Neural progenitor cell (in vitro differentiated cells): Measurements from ENCODE around the gene PDE1A. TPM values are rescaled to one million over a fixed set of nuclear protein-coding genes. Genes with fewer than 3 reads are reported as not detected.

Experiments
- DNase-seq: peaks from one replicate; pipeline ENCODE4 v3.0.0-alpha.2; 2016; ENCODE audit warnings: low spot score
- H2AFZ ChIP-seq: fragments of 200-600 bp; sonication (generic); replicated peaks from 2 replicates; pipeline ENCODE4 v1.6.1; 2016; ENCODE audit warnings: antibody characterized with exemption
- H3F3A ChIP-seq: fragments of 200-600 bp; sonication (generic); 2 replicates; pipeline ENCODE4 v1.6.1; 2016; ENCODE audit warnings: antibody characterized with exemption, low read depth
- H3K27ac ChIP-seq: fragments of 200-600 bp; sonication (generic); 2 replicates; pipeline ENCODE4 v1.5.1; 2016; ENCODE audit warnings: mild to moderate bottlenecking
- H3K27me3 ChIP-seq: fragments of 200-600 bp; sonication (generic); 2 replicates; pipeline ENCODE4 v1.6.1; 2016; ENCODE audit warnings: mild to moderate bottlenecking, moderate library complexity
- H3K36me3 ChIP-seq: fragments of 200-600 bp; sonication (generic); 2 replicates; pipeline ENCODE4 v1.5.1; 2016
- H3K4me1 ChIP-seq: fragments of 200-600 bp; sonication (generic); 2 replicates; pipeline ENCODE4 v1.6.1; 2016; ENCODE audit warnings: mixed run types
- H3K4me2 ChIP-seq: fragments of 200-600 bp; sonication (generic); 2 replicates; pipeline ENCODE4 v1.6.1; 2016
- H3K4me3 ChIP-seq: fragments of 200-600 bp; sonication (generic); 2 replicates; pipeline ENCODE4 v1.5.1; 2016
- H3K79me2 ChIP-seq: fragments of 200-600 bp; sonication (generic); 2 replicates; pipeline ENCODE4 v1.6.1; 2016; ENCODE audit warnings: low read depth
- H3K9ac ChIP-seq: fragments of 200-600 bp; sonication (generic); 2 replicates; pipeline ENCODE4 v1.6.1; 2016
- H3K9me3 ChIP-seq: fragments of 200-600 bp; sonication (generic); 2 replicates; pipeline ENCODE4 v1.5.1; 2016; ENCODE audit warnings: low read depth
- H4K20me1 ChIP-seq: fragments of 200-600 bp; sonication (generic); 2 replicates; pipeline ENCODE4 v1.6.1; 2016; ENCODE audit warnings: low read depth
- H3K27ac Mint-ChIP-seq: 3 replicates; pipeline ENCODE4 v1.8.0; 2021; ENCODE audit warnings: mixed read lengths
- H3K27me3 Mint-ChIP-seq: 2 replicates; pipeline ENCODE4 v1.8.0; 2022; ENCODE audit warnings: low read depth, mild to moderate bottlenecking, inconsistent platforms, moderate library complexity, mixed read lengths; ENCODE audit not compliant: insufficient read depth
- H3K36me3 Mint-ChIP-seq: 3 replicates; pipeline ENCODE4 v1.8.0; 2021; ENCODE audit warnings: mixed read lengths
- H3K4me1 Mint-ChIP-seq: 3 replicates; pipeline ENCODE4 v1.8.0; 2021; ENCODE audit warnings: mixed read lengths
- H3K4me3 Mint-ChIP-seq: 3 replicates; pipeline ENCODE4 v1.8.0; 2021; ENCODE audit warnings: mild to moderate bottlenecking, moderate library complexity, mixed read lengths
- H3K9me3 Mint-ChIP-seq: 3 replicates; pipeline ENCODE4 v1.8.0; 2020; ENCODE audit warnings: mixed read lengths
- CTCF ChIP-seq: fragments of 200-600 bp; sonication (generic); IDR thresholded peaks from 2 replicates; pipeline ENCODE4 v1.5.1; 2017; ENCODE audit warnings: antibody characterized with exemption, mild to moderate bottlenecking
- EZH2 ChIP-seq: fragments of 200-600 bp; sonication (generic); IDR thresholded peaks from 2 replicates; pipeline ENCODE4 v1.6.1; 2017; ENCODE audit warnings: antibody characterized with exemption, mild to moderate bottlenecking, moderate library complexity
- EZH2phosphoT487 ChIP-seq: fragments of 200-600 bp; sonication (generic); IDR thresholded peaks from 2 replicates; pipeline ENCODE4 v1.6.1; 2017; ENCODE audit warnings: antibody characterized with exemption
- total RNA-seq: library from RNA; depleted of rRNA; stranded (reverse); fragments of >200 nt; gene quantifications from 2 replicates; pipeline ENCODE4 v1.2.3, GENCODE V29; 2015; ENCODE audit warnings: low replicate concordance

The PDE1A gene
- total RNA-seq, 1 donor from 2014 or later = not detected

DNA sequence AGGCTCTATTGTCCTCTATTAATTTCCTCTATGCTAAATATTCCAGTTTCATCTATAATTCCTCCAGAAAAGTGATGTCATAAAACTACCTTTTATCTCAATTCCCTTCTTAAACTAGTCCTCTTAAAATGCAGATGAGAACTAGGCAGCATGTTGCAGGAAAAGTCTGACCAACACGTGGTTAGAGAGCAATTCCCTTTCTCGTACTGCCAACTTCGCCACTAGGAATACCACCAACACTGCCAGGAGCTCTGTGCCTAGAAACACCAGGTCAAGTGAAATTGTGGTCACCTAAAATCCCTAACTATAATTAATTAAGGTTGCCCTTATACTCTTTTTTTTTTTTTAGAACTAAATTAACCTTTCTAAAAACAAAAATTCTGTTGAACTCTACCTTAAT is 313.5 kb downstream of the PDE1A start:
- no peak overlapping the region for H3K4me3 ChIP-seq
- no peak overlapping the region for H3K9ac ChIP-seq
- Mint-ChIP-seq H3K36me3 (no peaks in the 10 kb centered on the region), H3K4me3 (no peak overlapping the region), H3K27me3 (no peaks in the 10 kb centered on the region), H3K9me3 (no peaks in the 10 kb centered on the region), H3K27ac (no peak overlapping the region), H3K4me1 (peaks cover 10% of the 10 kb centered on the region)
- no peak for TF ChIP-seq CTCF
- no peak for TF ChIP-seq EZH2phosphoT487
- TF ChIP-seq EZH2 = no peak
- no peak overlapping the region for H2AFZ ChIP-seq
- no peak for DNase-seq
- no peaks in the 10 kb centered on the region for H3K9me3 ChIP-seq
- H3K79me2 ChIP-seq = no peaks in the 10 kb centered on the region
- no peaks in the 10 kb centered on the region for H3K36me3 ChIP-seq
- no peak overlapping the region for H3K27ac ChIP-seq
- no peaks in the 10 kb centered on the region for H3F3A ChIP-seq
- H3K27me3 ChIP-seq = no peaks in the 10 kb centered on the region
- no peak overlapping the region for H3K4me2 ChIP-seq
- peaks cover 11% of the 10 kb centered on the region for H3K4me1 ChIP-seq
- H4K20me1 ChIP-seq = no peaks in the 10 kb centered on the region

GRCh38 chr2:182110347-182110746 is 316.5 kb downstream of the PDE1A start:
- H3K4me2 ChIP-seq = no peak overlapping the region
- H2AFZ ChIP-seq = peak overlapping the region; percentile 36
- H3K9me3 ChIP-seq = no peaks in the 10 kb centered on the region
- H3K27me3 ChIP-seq = no peaks in the 10 kb centered on the region
- no peaks in the 10 kb centered on the region for H3K36me3 ChIP-seq
- Mint-ChIP-seq H3K4me3 (no peak overlapping the region), H3K4me1 (peaks cover 10% of the 10 kb centered on the region), H3K27me3 (no peaks in the 10 kb centered on the region), H3K9me3 (peaks cover 2% of the 10 kb centered on the region), H3K36me3 (no peaks in the 10 kb centered on the region), H3K27ac (no peak overlapping the region)
- no peak for DNase-seq
- no peaks in the 10 kb centered on the region for H3K79me2 ChIP-seq
- TF ChIP-seq CTCF (no peak), EZH2 (no peak), EZH2phosphoT487 (no peak)
- no peak overlapping the region for H3K9ac ChIP-seq
- H3K4me1 ChIP-seq = peaks cover 11% of the 10 kb centered on the region
- no peak overlapping the region for H3K27ac ChIP-seq
- H4K20me1 ChIP-seq = no peaks in the 10 kb centered on the region
- no peaks in the 10 kb centered on the region for H3F3A ChIP-seq
- H3K4me3 ChIP-seq = no peak overlapping the region

DNA sequence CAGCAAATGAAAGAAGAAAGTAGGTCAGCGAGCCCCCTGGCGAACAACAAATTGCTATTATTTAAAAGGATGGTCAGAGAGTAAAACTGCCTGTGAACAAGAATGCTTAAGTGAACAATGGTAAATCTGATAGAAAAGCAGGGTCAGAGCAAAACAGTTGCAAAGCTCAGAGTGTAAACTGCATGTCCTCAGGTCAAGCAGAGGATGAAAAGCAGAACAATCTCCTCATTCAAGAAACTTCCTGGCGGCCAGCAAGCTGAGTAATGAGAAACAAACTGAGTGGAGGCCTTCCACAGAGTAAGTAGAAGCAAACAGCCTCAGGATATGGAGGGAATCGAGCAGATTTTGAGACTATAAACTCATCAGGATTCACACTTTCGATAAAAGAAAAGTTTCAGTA is 323.3 kb downstream of the PDE1A start:
- Histone ChIP-seq H3K27ac (peak overlapping the region; percentile 77), H3K4me2 (peak overlapping the region; percentile 42)

More for the DNA sequence above, 323.3 kb downstream of the PDE1A start:
- Histone ChIP-seq H3K4me1 (peaks cover 28% of the 10 kb centered on the region), H3K9ac (no peak overlapping the region), H3K36me3 (peaks cover 8% of the 10 kb centered on the region), H4K20me1 (no peaks in the 10 kb centered on the region), H3F3A (peaks cover 18% of the 10 kb centered on the region), H3K27me3 (no peaks in the 10 kb centered on the region), H3K4me3 (no peak overlapping the region), H3K79me2 (no peaks in the 10 kb centered on the region), H3K9me3 (peaks cover 7% of the 10 kb centered on the region), H2AFZ (no peak overlapping the region)
- no peak overlapping the region for H3K4me3 Mint-ChIP-seq
- no peak for TF ChIP-seq EZH2
- TF ChIP-seq CTCF = no peak
- H3K4me1 Mint-ChIP-seq = peaks cover 11% of the 10 kb centered on the region
- DNase-seq = peak; percentile 51
- H3K27ac Mint-ChIP-seq = no peak overlapping the region
- peaks cover 11% of the 10 kb centered on the region for H3K9me3 Mint-ChIP-seq
- H3K36me3 Mint-ChIP-seq = no peaks in the 10 kb centered on the region
- H3K27me3 Mint-ChIP-seq = peaks cover 3% of the 10 kb centered on the region
